ENCODE data around the gene ADARB2.
"Not testable (repeated sequence)": the region's sequence is repeated elsewhere in the genome, so short reads cannot be mapped to it uniquely, and the experiment has no call there.

Gene ADARB2

GRCh38 chr10:1464881-1465417 lies 272.4 kb downstream of the ADARB2 start:
- Histone ChIP-seq H3K4me3 (ENCODE audit: low read length) (no peak overlapping the region), H3K36me3 (ENCODE audit: control insufficient read depth, insufficient read depth, low read length, severe bottlenecking) (no peaks in the 10 kb centered on the region), H3K9me3 (ENCODE audit: control insufficient read depth, low read length) (no peaks in the 10 kb centered on the region), H3K27me3 (replicated peaks; ENCODE audit: control insufficient read depth, insufficient read depth, low read length) (peaks cover 10% of the 10 kb centered on the region), H3K9ac (ENCODE audit: low read length) (no peak overlapping the region), H3K4me1 (ENCODE audit: control insufficient read depth, insufficient read depth, low read length) (no peaks in the 10 kb centered on the region)
- no peak for DNase-seq (ENCODE audit: low read depth)

GRCh38 chr10:1463971-1464370 lies 273.4 kb downstream of the ADARB2 start:
- H3K9me3 ChIP-seq (ENCODE audit: control insufficient read depth, low read length); H3K9ac ChIP-seq (ENCODE audit: low read length); H3K4me3 ChIP-seq (ENCODE audit: low read length); H3K36me3 ChIP-seq (ENCODE audit: control insufficient read depth, insufficient read depth, low read length, severe bottlenecking); DNase-seq (ENCODE audit: low read depth); H3K27me3 ChIP-seq (replicated peaks; ENCODE audit: control insufficient read depth, insufficient read depth, low read length); H3K4me1 ChIP-seq (ENCODE audit: control insufficient read depth, insufficient read depth, low read length): not testable (repeated sequence)

GRCh38 chr10:1462994-1463633 lies 274.2 kb downstream of the ADARB2 start:
- Histone ChIP-seq H3K4me3 (ENCODE audit: low read length) (no peak overlapping the region), H3K4me1 (ENCODE audit: control insufficient read depth, insufficient read depth, low read length) (no peaks in the 10 kb centered on the region), H3K9ac (ENCODE audit: low read length) (no peak overlapping the region), H3K9me3 (ENCODE audit: control insufficient read depth, low read length) (no peaks in the 10 kb centered on the region), H3K27me3 (replicated peaks; ENCODE audit: control insufficient read depth, insufficient read depth, low read length) (peaks cover 10% of the 10 kb centered on the region), H3K36me3 (ENCODE audit: control insufficient read depth, insufficient read depth, low read length, severe bottlenecking) (no peaks in the 10 kb centered on the region)
- no peak for DNase-seq (ENCODE audit: low read depth)

- DNase-seq (ENCODE audit: low read depth), result no peak
- Histone ChIP-seq H3K4me1 (ENCODE audit: control insufficient read depth, insufficient read depth, low read length) (no peaks in the 10 kb centered on the region), H3K9me3 (ENCODE audit: control insufficient read depth, low read length) (no peaks in the 10 kb centered on the region), H3K9ac (ENCODE audit: low read length) (no peak overlapping the region), H3K27me3 (replicated peaks; ENCODE audit: control insufficient read depth, insufficient read depth, low read length) (peaks cover 10% of the 10 kb centered on the region), H3K4me3 (ENCODE audit: low read length) (no peak overlapping the region), H3K36me3 (ENCODE audit: control insufficient read depth, insufficient read depth, low read length, severe bottlenecking) (no peaks in the 10 kb centered on the region)
Measured at GRCh38 chr10:1462521-1462920, 274.8 kb downstream of the ADARB2 start.

GRCh38 chr10:1462032-1462431 lies 275.3 kb downstream of the ADARB2 start:
- Histone ChIP-seq H3K9ac (ENCODE audit: low read length) (no peak overlapping the region), H3K27me3 (replicated peaks; ENCODE audit: control insufficient read depth, insufficient read depth, low read length) (peaks cover 10% of the 10 kb centered on the region), H3K9me3 (ENCODE audit: control insufficient read depth, low read length) (no peaks in the 10 kb centered on the region), H3K4me3 (ENCODE audit: low read length) (no peak overlapping the region), H3K36me3 (ENCODE audit: control insufficient read depth, insufficient read depth, low read length, severe bottlenecking) (no peaks in the 10 kb centered on the region), H3K4me1 (ENCODE audit: control insufficient read depth, insufficient read depth, low read length) (no peaks in the 10 kb centered on the region)
- DNase-seq (ENCODE audit: low read depth), result no peak

- peaks cover 5% of the 10 kb centered on the region for H3K27me3 ChIP-seq (replicated peaks; ENCODE audit: control insufficient read depth, insufficient read depth, low read length)
- no peaks in the 10 kb centered on the region for H3K4me1 ChIP-seq (ENCODE audit: control insufficient read depth, insufficient read depth, low read length)
- H3K9ac ChIP-seq (ENCODE audit: low read length), result no peak overlapping the region
- no peaks in the 10 kb centered on the region for H3K36me3 ChIP-seq (ENCODE audit: control insufficient read depth, insufficient read depth, low read length, severe bottlenecking)
- no peak overlapping the region for H3K4me3 ChIP-seq (ENCODE audit: low read length)
- no peaks in the 10 kb centered on the region for H3K9me3 ChIP-seq (ENCODE audit: control insufficient read depth, low read length)
- no peak for DNase-seq (ENCODE audit: low read depth)
Measured at GRCh38 chr10:1461016-1461415, 276.3 kb downstream of the ADARB2 start.

- not testable (repeated sequence) for H3K27me3 ChIP-seq (replicated peaks; ENCODE audit: control insufficient read depth, insufficient read depth, low read length); H3K36me3 ChIP-seq (ENCODE audit: control insufficient read depth, insufficient read depth, low read length, severe bottlenecking); H3K4me1 ChIP-seq (ENCODE audit: control insufficient read depth, insufficient read depth, low read length); H3K9ac ChIP-seq (ENCODE audit: low read length); H3K4me3 ChIP-seq (ENCODE audit: low read length); DNase-seq (ENCODE audit: low read depth); H3K9me3 ChIP-seq (ENCODE audit: control insufficient read depth, low read length)
Measured at GRCh38 chr10:1459664-1460063, 277.7 kb downstream of the ADARB2 start.

GRCh38 chr10:1454951-1455350 lies 282.4 kb downstream of the ADARB2 start:
- DNase-seq (ENCODE audit: low read depth), result no peak
- Histone ChIP-seq H3K36me3 (ENCODE audit: control insufficient read depth, insufficient read depth, low read length, severe bottlenecking) (no peaks in the 10 kb centered on the region), H3K27me3 (replicated peaks; ENCODE audit: control insufficient read depth, insufficient read depth, low read length) (no peaks in the 10 kb centered on the region), H3K9me3 (ENCODE audit: control insufficient read depth, low read length) (no peaks in the 10 kb centered on the region), H3K4me1 (ENCODE audit: control insufficient read depth, insufficient read depth, low read length) (no peaks in the 10 kb centered on the region), H3K4me3 (ENCODE audit: low read length) (no peak overlapping the region), H3K9ac (ENCODE audit: low read length) (no peak overlapping the region)

- Histone ChIP-seq H3K9me3 (ENCODE audit: control insufficient read depth, low read length) (no peaks in the 10 kb centered on the region), H3K27me3 (replicated peaks; ENCODE audit: control insufficient read depth, insufficient read depth, low read length) (no peaks in the 10 kb centered on the region), H3K4me3 (ENCODE audit: low read length) (no peak overlapping the region), H3K36me3 (ENCODE audit: control insufficient read depth, insufficient read depth, low read length, severe bottlenecking) (no peaks in the 10 kb centered on the region), H3K4me1 (ENCODE audit: control insufficient read depth, insufficient read depth, low read length) (no peaks in the 10 kb centered on the region), H3K9ac (ENCODE audit: low read length) (no peak overlapping the region)
- no peak for DNase-seq (ENCODE audit: low read depth)
Measured at GRCh38 chr10:1454428-1454827, 282.9 kb downstream of the ADARB2 start.

- Histone ChIP-seq H3K4me3 (ENCODE audit: low read length) (no peak overlapping the region), H3K9me3 (ENCODE audit: control insufficient read depth, low read length) (no peaks in the 10 kb centered on the region), H3K36me3 (ENCODE audit: control insufficient read depth, insufficient read depth, low read length, severe bottlenecking) (no peaks in the 10 kb centered on the region), H3K4me1 (ENCODE audit: control insufficient read depth, insufficient read depth, low read length) (no peaks in the 10 kb centered on the region), H3K27me3 (replicated peaks; ENCODE audit: control insufficient read depth, insufficient read depth, low read length) (no peaks in the 10 kb centered on the region), H3K9ac (ENCODE audit: low read length) (no peak overlapping the region)
- DNase-seq (ENCODE audit: low read depth), result no peak
Measured at GRCh38 chr10:1452777-1453176, 284.5 kb downstream of the ADARB2 start.

- no peak for DNase-seq (ENCODE audit: low read depth)
- Histone ChIP-seq H3K36me3 (ENCODE audit: control insufficient read depth, insufficient read depth, low read length, severe bottlenecking) (no peaks in the 10 kb centered on the region), H3K9ac (ENCODE audit: low read length) (no peak overlapping the region), H3K27me3 (replicated peaks; ENCODE audit: control insufficient read depth, insufficient read depth, low read length) (no peaks in the 10 kb centered on the region), H3K4me3 (ENCODE audit: low read length) (no peak overlapping the region), H3K9me3 (ENCODE audit: control insufficient read depth, low read length) (no peaks in the 10 kb centered on the region), H3K4me1 (ENCODE audit: control insufficient read depth, insufficient read depth, low read length) (no peaks in the 10 kb centered on the region)
Measured at GRCh38 chr10:1451941-1452340, 285.4 kb downstream of the ADARB2 start.

- no peaks in the 10 kb centered on the region for H3K4me1 ChIP-seq (ENCODE audit: control insufficient read depth, insufficient read depth, low read length)
- H3K9me3 ChIP-seq (ENCODE audit: control insufficient read depth, low read length), result no peaks in the 10 kb centered on the region
- H3K4me3 ChIP-seq (ENCODE audit: low read length), result no peak overlapping the region
- H3K9ac ChIP-seq (ENCODE audit: low read length), result no peak overlapping the region
- no peaks in the 10 kb centered on the region for H3K27me3 ChIP-seq (replicated peaks; ENCODE audit: control insufficient read depth, insufficient read depth, low read length)
- DNase-seq (ENCODE audit: low read depth), result no peak
- no peaks in the 10 kb centered on the region for H3K36me3 ChIP-seq (ENCODE audit: control insufficient read depth, insufficient read depth, low read length, severe bottlenecking)
Measured at GRCh38 chr10:1451362-1451888, 285.9 kb downstream of the ADARB2 start.

All from adipocyte (in vitro differentiated cells).